Inflammatory macrophage (primary cell): Measurements from ENCODE around the gene TMEM92.
"Not testable (repeated sequence)": the region's sequence is repeated elsewhere in the genome, so short reads cannot be mapped to it uniquely, and the experiment has no call there.

ENCODE experiments used
- DNase-seq, 2 donors: peaks; one replicate each; pipeline ENCODE4 v3.0.0-alpha.2; 2020 to 2022

Gene TMEM92

DNA sequence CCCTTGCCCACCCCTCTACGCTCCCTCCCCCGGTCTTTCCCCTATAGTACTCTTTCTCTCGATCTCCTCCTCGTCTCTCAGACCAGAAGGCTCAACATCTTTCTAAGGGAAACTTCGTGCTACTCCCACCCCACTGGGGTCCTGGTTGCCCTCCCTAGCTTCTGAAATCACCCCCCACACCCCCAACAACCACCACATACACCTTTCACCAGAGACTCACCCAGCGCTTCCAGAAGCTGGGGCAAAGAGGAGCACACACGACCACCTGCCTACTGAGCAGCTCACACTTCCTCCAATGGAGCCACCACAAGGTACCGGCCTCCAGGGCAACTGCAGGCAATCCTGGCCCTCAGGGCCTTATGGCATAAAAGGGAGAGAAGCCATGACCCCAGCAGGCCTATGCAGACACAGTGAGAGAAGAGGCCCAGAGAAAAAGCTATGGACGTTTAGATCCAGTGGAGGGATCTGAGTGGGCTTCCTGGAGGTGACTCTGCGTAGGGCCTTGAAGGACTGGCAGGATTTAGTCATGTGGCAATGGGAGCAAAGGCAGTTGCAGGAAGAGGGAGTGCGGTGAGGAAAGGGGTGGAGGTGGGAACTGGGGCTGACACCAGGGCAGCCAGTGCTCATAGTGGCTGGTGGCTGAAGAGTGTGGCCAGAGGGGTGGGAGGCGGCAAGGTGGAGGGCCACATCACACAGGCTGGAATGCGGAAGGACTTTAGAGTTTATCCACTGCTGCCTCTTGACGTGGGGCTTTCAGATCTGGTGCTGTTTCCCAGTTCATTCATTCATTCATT, 12.1 kb upstream of the TMEM92 start:
- no peak for DNase-seq

DNA sequence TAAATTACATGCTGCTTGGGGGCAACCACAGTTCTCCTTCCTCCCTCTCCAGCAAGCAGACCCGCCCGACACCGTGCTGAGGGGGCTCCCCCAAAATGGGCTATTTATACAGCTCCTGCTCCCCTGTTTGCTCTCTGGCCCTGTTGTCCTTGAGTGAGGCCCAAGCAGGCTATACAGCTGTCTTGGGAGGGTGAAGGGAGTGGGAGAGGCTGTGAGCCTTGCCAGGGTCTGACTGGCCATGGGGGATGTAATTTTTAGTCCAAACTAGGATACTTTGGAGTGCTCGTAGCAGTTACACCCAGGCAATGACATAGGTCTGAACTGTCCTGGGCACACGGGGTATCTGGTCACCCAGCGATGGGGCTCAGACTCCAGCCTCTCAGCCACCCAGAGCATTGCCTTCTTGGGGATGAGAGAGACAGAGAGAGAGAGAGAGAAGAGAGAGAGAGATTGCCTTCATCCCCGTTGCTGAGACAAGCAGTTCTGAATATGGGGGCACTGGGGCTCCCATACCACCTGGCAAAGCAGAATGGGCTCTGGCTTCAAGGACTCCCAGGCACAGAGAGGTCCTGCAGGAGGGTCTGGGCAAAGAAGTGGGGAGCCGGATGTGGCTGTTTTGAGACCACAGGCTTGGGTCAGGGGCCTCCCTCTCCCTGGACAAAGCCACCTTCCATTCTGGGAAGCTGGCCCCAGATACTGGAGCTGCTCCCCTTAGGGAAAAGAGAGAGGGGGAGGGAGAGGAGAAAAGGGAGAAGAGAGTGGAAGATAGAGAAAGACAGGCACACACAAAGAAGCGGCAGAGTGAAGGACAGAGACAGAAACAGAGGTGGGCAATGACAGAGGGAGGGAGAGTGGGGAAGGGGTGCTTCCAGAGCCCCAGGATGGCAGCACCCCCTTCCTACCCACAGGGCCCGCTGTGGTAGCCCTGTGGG, 10.7 kb upstream of the TMEM92 start:
- DNase-seq: no peak

DNA sequence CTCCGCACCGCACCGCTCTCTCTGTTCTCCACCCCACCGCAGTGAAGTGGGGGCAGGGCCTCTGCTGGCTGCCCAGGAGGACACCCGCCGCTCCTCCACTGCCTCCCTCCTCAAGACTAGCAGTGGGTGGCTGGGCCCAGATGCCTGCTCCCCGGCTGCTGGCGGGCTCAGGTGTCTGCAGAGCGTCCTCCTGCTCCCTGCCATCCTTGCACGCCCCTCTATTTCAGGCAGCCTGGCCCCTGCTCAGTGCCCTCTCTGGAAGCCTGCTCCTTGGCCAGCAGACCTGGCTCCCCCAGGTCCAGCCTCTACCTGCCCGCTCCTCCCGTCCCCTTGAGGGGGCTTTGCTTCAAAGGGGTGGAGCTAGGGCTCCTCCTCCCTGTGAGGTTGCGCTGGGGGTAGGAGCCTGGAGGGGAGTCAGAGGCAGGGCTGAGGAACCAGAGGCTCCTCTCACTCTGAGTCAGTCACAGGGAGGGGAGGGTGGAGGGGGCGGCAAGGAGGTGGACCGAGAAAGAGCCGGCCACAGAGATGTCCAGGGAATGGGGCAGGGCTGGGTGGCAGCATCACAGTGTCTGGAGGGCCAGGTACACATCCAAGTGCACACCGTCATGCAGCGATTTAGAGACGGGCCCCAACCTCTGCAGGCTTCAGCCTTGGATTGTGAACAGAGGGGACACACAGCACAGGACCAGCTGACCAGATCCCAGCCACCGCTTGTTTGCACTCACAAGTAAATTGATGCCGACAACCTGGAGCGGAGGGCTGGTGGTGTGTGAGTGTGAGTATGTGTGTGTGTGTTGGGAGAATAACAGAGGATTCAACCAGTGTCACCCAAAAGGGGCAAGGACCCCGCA, 9.8 kb upstream of the TMEM92 start:
- no peak for DNase-seq

GRCh38 chr17:50265212-50265611, 9.1 kb upstream of the TMEM92 start:
- no peak for DNase-seq

GRCh38 chr17:50265690-50266315, 8.5 kb upstream of the TMEM92 start:
- no peak for DNase-seq

DNA sequence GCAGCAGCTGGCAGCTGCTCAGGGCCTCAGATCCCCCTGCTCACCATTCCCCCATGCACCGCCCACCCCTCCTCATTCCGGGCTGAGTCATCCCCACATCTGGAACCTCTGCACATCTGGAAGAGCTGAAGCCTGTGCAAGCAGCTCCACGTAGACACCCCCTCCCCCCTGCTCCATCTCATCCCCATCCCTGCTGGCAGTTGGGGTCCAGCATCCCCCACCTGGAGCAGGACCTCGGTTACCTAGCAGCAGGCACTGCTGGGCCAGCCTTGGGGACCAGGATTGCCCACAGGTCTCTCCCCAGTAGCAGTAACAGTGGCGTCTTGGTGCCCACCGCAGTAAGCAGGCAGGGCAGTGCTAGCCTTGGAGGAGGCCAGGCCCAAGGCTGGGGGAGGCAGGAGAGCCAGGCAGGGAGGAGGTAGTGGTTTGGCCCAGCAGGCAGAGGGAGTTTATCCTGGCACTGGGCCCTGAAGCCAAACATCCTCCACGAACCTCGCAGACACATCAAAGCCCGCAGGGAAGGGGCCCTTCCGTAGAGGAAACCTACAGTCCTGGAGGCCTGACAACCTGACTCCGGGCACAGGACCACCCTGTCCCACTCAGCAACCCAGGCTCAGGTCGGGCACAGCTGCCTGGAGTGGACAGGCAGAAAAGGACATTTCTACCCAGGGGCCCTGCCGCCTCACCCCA, 7.7 kb upstream of the TMEM92 start:
- DNase-seq: no peak

DNA sequence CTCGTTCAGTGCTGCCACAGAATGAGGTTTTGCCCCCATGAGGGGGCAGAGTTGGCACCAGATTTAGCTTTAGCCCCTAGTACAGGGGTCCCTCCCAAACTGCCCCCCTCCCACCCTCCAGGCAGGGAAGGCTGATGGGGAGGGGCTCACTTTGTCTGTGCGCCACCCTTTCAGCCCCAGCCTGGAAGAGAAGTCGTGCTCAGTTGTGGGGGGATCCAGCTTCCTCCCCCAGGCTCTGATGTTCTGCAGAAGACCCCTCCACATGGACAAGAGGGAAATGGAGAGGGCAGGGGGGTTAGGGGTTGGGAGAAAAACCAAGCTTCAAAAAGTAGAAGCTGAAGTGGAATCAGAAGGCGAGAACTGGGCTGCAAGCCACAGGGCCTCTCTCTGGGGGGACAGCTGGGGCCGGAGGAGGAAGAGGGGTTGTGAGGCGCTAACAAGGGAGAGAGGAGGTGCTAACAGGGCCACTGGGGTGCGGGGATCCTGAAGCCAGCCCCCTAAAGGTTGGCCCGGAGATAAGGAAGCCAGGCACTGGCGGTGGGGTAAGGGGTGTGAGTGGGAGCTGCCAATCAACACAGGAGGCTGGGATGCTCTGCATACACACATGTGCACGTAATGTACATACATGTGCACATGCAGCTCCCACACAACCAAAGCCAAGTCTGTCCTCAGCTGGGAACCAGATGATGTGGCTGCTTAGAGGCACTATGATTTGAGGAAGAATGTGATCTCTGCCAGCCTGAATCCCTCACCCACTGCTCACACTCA, 7.0 kb upstream of the TMEM92 start:
- peak in 1 of 2 donors; percentile 9 for DNase-seq

- DNase-seq: no peak
These were observed 6.2 kb upstream of the TMEM92 start for GRCh38 chr17:50268026-50268425.

GRCh38 chr17:50268743-50269275, 5.5 kb upstream of the TMEM92 start:
- no peak for DNase-seq

DNA sequence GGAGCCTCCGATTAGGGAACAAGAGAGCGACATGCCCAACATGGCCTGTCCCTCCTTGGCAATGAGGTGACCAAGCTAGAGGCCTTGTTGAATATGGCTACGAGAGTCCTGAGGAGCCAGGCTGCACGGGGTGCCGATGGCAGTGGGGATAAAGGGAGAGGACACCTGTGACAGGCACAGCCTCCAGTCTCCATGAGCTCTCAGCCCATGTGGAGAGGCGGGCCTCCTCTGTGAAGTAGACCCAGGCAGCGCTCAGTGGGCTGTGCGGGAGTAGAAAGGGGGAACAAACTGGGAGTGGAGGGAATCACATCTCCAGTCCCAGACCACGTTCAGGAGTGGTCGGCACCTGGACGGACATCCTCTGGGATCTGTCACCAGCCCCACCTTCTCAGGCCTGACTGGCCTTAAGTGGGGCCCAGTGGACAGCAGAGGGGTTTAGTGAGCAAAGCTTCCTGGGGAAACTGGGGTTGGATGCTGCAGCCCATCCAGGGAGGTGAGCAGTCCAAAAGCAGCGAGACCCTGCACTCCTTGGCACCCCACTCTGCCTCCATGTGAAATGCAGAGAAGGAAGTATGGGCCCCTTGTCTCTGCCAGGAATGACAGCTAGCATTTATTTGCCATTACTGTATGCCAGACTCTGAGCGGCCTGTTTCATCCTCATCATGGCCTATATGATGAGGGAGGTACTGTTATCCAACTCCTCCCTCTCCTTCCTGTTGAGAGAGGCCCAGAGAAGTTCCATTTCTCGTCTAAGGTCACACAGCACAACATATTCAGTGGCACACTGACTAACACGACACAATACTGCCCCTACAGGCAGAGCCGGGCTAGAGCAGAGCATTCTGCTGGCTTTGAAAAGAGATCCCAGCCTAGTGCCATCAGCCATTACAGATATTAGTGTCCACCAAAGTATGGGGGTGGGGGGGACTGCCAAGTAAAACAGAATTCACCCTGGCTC, 4.5 kb upstream of the TMEM92 start:
- DNase-seq: peak; percentile 81

DNA sequence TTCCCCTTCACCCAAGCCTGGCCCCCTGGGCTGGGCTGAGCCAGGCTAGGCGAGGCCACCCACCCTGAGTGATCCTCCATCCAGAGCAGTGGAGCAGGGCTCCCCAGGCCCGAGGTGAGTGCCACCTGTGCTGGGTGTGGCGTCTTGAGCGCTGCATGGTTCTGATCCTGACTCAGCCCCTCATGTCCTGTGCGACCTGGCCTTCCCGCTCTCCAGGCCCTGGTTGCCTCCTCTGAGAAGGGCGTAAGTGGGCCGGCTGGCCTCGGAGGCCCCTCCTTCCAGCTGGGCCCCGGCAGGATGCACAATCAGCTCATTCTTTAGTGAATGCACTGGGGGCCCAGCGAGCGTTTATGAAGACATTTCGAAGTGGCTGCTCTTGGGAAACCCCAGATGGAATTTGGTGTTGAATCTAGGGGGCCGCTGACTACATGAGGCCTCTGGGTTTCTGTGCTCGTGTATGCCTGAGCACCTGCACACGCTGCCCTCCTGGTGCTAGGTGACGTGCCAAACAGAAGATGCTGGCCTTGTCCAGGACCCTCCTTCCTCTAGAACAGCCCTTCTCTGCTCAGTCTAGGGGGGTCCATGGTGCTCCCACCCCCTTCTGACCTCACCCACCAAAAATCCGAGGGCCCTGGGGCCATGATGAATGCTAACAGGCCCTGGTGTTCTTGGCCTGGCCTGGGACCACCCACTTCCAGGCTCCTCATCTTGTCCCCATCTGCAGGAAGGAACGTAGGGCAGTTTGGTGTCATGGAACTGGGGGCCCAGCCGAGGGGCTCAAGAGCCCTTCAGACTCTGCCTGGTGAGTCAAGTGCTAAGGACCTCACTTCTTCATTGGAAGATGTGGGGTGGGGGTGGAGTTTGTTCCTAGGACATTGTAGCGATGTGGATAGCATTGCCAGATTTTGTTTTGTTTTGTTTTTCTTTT, 3.6 kb upstream of the TMEM92 start:
- DNase-seq: no peak

- not testable (repeated sequence) for DNase-seq
These were observed 2.9 kb upstream of the TMEM92 start for GRCh38 chr17:50271363-50271750.

DNA sequence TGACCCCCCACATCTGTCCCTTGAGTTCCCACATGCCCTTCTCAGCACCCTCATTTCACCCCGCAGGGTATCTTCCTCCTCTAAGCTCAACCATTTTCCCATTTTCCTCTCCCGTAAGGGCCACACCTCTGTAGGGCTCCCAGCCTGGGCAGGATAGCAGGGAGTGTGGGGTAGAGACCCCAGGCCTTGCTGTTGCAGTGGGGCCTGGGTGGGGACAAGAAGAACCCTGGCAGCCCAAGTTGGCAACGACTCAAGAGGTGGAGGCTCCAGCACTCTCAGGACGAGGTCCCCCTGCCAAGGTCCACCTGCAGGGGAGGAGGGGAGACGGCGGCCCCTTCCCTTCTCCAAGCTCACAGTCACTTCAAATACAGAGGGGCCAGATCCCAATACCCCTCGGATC, 2.0 kb upstream of the TMEM92 start:
- no peak for DNase-seq

DNA sequence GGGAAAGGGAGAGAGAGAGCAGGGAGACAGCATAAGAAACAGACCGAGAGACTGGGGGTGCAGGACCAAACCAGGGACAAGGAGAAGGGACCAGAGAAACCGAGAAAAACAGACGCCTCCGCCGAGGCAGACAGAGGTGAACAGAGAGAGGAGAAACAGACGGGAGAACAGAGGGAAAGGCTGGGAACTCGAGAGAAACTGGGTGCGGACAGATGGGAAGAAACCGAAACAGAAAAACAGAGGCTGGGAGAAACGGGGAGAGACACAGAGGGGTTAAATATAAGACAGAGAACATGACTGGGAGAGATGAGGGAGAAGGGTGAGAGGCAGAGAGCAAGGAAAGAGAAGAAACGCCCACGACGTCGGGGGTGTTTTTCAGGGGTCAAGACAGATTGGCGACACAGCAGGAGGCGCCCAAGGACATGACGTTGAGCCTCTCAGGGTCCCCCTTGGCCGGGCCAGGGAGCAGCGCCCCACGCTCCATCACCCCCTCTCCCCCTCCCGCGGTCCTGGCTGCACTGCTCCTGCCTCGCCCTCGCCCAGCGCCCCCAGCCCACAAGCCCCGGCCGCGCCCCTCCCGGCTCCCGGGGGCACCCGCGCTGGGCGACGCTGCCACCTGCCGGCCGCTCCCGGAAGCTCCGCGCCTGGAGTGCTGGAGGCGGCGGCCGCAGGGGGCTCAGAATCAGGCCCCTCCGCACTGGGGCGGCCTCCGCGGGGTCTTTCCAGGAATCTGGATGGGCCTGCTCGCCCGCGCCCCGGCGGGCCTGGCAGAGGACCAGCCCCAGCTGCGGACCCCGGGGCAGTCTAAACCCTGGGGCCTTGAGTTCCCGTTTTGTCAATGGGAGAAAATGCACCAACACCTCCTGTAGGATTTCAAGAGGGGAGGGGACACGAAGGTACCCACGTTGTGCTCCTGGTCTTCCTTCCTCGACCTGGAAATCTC, 1.3 kb upstream of the TMEM92 start:
- DNase-seq: peak; percentile 9 to 49

- DNase-seq: no peak
These were observed 619 bp upstream of the TMEM92 start for GRCh38 chr17:50273654-50274040.

GRCh38 chr17:50274897-50275221, 593 bp downstream of the TMEM92 start:
- DNase-seq: no peak

- no peak for DNase-seq
These were observed 1.0 kb downstream of the TMEM92 start for GRCh38 chr17:50275279-50275678.
